IMR-90 (cell line): ENCODE data around the gene PLEKHG7.

Experiments used
- CTCF ChIP-seq: conservative IDR thresholded peaks from 2 replicates; pipeline ENCODE4 v1.5.1; 2012; ENCODE audit warnings: mild to moderate bottlenecking, low read depth, low read length, improper control_type of control experiment
- FOS ChIP-seq: fragments of 150-350 bp; IDR thresholded peaks from 2 replicates; pipeline ENCODE4 v1.6.1; 2016; ENCODE audit warnings: low read depth, low read length
- MAFK ChIP-seq: IDR thresholded peaks from 2 replicates; pipeline ENCODE4 v1.6.1; 2012; ENCODE audit warnings: low read depth, low read length, improper control_type of control experiment
- MXI1 ChIP-seq: IDR thresholded peaks from 2 replicates; pipeline ENCODE4 v1.6.1; 2012; ENCODE audit warnings: low read depth, mild to moderate bottlenecking, low read length, moderate library complexity, borderline replicate concordance
- POLR2A ChIP-seq: IDR thresholded peaks from 2 replicates; pipeline ENCODE4 v1.6.1; 2012; ENCODE audit warnings: mild to moderate bottlenecking, low read depth, low read length
- RAD21 ChIP-seq: IDR thresholded peaks from 2 replicates; pipeline ENCODE4 v1.6.1; 2012; ENCODE audit warnings: low read length, improper control_type of control experiment
- RCOR1 ChIP-seq: IDR thresholded peaks from 2 replicates; pipeline ENCODE4 v1.6.1; 2012; ENCODE audit warnings: mild to moderate bottlenecking, low read length, improper control_type of control experiment; ENCODE audit not compliant: insufficient replicate concordance
- RFX5 ChIP-seq: IDR thresholded peaks from 2 replicates; pipeline ENCODE4 v1.8.0; 2012; ENCODE audit warnings: low read depth, mild to moderate bottlenecking, low read length, moderate library complexity
- USF2 ChIP-seq: fragments of 150-350 bp; IDR thresholded peaks from 2 replicates; pipeline ENCODE4 v1.6.1; 2017; ENCODE audit warnings: mild to moderate bottlenecking, antibody characterized with exemption, low read length, low read depth

GRCh38 chr12:92698474-92698873 is 4.3 kb upstream of the PLEKHG7 start:
- TF ChIP-seq CTCF (no peak), POLR2A (no peak), MAFK (peak; percentile 86), RFX5 (no peak), USF2 (no peak), RCOR1 (no peak), MXI1 (no peak), RAD21 (no peak), FOS (no peak)
